ENCODE data around the gene TSPAN4.

GRCh38 chr11:824292-824880 is 18.3 kb upstream of the TSPAN4 start:
- TF ChIP-seq CTCF (IDR thresholded peaks at IDR 0.05 in 4 of 5, conservative IDR thresholded peaks at IDR 0.05 in 1 of 5) (no peak), POLR2A (IDR thresholded peaks at IDR 0.05) (no peak)

Measured in gastrocnemius medialis (tissue), 4 donors.